AG04449 (cell line): ENCODE results near the gene GYG1.

Source experiments
- CTCF ChIA-PET: fragments of 350-600 bp; formaldehyde crosslinking; extraction: SDS; loops from one replicate; lab custom pipeline; 2021; ENCODE audit warnings: antibody characterized with exemption; lab: Yijun Ruan, JAX
- POLR2A ChIA-PET: fragments of 400-600, 350-600 bp; formaldehyde crosslinking; extraction: SDS; loops from one replicate; lab custom pipeline; 2020; ENCODE audit warnings: antibody characterized with exemption, inconsistent platforms; lab: Yijun Ruan, JAX
- DNase-seq: peaks from one replicate; pipeline ENCODE4 v3.0.0-alpha.2; 2010; ENCODE audit warnings: low read depth, low spot score
- H3K4me3 ChIP-seq: 2 replicates; pipeline ENCODE4 v1.5.1; 2011; ENCODE audit warnings: low read depth, mild to moderate bottlenecking, control low read depth, low read length
- CTCF ChIP-seq: IDR thresholded peaks from one replicate; pipeline ENCODE4 v1.5.1; 2011; ENCODE audit warnings: mild to moderate bottlenecking, moderate library complexity, low read length, control low read depth, inconsistent platforms; ENCODE audit not compliant: insufficient read depth; ENCODE audit errors: missing control alignments

GYG1 gene

GRCh38 chr3:149007567-149008257, 16.4 kb downstream of the GYG1 start:
- CTCF ChIA-PET: interaction anchor here (1.9 kb wide), 1 partner anchor 52 kb away, joined by 4 read pairs; no protein-coding TSS in a partner anchor
- POLR2A ChIA-PET: no interaction called here
- H3K4me3 ChIP-seq: no peak overlapping the region
- no peak for TF ChIP-seq CTCF
- DNase-seq: no peak

GRCh38 chr3:149009732-149010131, 18.4 kb downstream of the GYG1 start:
- no peak for DNase-seq
- CTCF ChIA-PET: interaction anchor here (1.4 kb wide), 1 partner anchor 68 kb away, joined by 3 read pairs; no protein-coding TSS in a partner anchor
- POLR2A ChIA-PET: interaction anchor here (1.1 kb wide), 1 partner anchor 18 kb away, joined by 3 read pairs; no protein-coding TSS in a partner anchor
- H3K4me3 ChIP-seq: no peak overlapping the region
- no peak for TF ChIP-seq CTCF

- ChIA-PET CTCF (no interaction called here), POLR2A (interaction anchor here (0.5 kb wide), 1 partner anchor 17 kb away, joined by 3 read pairs; no protein-coding TSS in a partner anchor)
- TF ChIP-seq CTCF: no peak
- H3K4me3 ChIP-seq: no peak overlapping the region
- no peak for DNase-seq
Observed at GRCh38 chr3:149010504-149010951, 19.2 kb downstream of the GYG1 start.

GRCh38 chr3:149010966-149011365, 19.6 kb downstream of the GYG1 start:
- ChIA-PET CTCF (no interaction called here), POLR2A (no interaction called here)
- no peak overlapping the region for H3K4me3 ChIP-seq
- DNase-seq: no peak
- TF ChIP-seq CTCF: no peak

GRCh38 chr3:149011676-149012075, 20.3 kb downstream of the GYG1 start:
- CTCF ChIA-PET: no interaction called here
- TF ChIP-seq CTCF: no peak
- DNase-seq: no peak
- H3K4me3 ChIP-seq: no peak overlapping the region
- POLR2A ChIA-PET: no interaction called here

GRCh38 chr3:149013726-149014125, 22.4 kb downstream of the GYG1 start:
- ChIA-PET POLR2A (no interaction called here), CTCF (interaction anchor here (0.9 kb wide), 1 partner anchor 58 kb away, joined by 3 read pairs; no protein-coding TSS in a partner anchor)
- TF ChIP-seq CTCF: no peak
- DNase-seq: no peak
- H3K4me3 ChIP-seq: no peak overlapping the region
